GM21526 (cell line): Measurements from ENCODE around the gene RAB32.
"Not testable (repeated sequence)": the region's sequence is repeated elsewhere in the genome, so short reads cannot be mapped to it uniquely, and the experiment has no call there.

Experiments
- ATAC-seq: cut with Tn5 transposase; IDR thresholded peaks from one replicate; pipeline ENCODE4 v1.9.1; 2021; ENCODE audit warnings: moderate library complexity; ENCODE audit not compliant: unreplicated experiment, low FRiP score

RAB32 gene

DNA sequence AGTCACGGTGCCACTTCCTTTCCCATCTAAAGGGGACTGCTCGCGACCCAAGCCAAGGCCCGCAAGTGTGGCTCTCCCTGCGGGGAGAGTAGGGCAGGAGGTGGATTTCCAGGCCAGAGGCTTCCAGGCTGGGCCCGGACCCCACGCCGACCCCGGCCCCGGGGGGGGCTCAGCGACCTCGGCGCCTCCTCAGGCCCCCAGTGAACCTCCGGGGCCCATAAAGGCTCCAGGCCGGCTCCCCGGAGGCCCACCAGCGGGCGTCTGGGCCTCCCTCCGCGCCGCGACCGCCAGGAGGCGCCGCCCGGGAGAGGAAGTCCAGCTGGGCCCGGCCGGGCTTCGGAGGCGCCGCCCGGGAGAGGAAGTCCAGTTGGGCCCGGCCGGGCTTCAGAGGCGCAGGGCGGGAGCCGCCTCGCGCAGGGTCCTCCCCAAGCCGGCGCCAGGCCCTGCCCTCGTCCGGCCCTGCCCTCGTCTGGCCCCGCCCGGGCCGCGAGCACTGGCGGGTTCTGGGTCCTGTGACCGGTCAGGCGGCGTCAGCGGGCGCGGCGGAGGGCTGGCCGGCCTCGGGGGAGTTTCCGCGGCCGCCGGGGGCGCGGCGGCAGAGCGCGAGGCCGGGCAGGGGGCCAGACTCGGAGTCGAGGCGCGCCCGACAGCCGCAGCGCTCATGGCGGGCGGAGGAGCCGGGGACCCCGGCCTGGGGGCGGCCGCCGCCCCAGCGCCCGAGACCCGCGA is at the start of gene RAB32:
TSS of gene RAB32 (plus strand) at position 623 of the 729 bp plus-strand sequence. CDS start at position 662, 39 bp downstream.
- peak; percentile 75 for ATAC-seq

DNA sequence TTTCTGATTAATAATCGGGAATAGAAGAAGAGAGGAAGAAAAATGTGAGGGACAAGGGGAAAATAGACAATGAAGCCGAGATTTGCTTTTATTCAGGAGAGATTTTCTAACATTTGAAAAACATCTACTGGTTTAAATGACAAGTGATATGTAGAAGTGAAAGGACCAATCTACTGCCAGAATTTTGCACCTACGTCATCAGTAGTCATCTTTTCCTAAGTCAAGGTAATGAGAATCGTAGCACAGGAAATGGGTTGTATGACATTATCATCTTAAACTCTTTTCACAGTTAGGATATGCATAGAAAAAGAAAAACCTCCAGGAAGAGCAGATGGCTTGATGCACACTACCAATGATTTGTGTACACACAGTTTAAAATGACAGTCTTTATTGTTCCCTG is 45.3 kb upstream of the RAB32 start:
- no peak for ATAC-seq

DNA sequence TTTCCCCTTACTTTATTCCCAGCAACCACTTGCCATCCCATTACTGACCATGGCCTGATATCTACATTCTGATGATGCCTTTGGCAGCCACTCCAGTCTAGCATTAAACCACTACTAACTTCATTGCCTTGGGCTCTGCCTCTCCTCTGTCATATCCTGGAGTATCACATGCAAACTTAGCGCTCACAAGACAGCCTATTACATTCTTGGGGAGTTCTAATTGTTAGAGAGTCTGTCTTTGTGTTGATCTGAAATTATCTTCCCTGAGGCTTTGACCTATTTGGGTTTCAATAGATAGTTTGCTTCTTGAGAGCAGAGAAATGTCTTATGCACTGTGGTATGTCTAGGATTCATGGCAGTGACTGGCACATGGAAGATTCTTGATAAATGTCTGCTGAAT is 40.5 kb upstream of the RAB32 start:
- ATAC-seq, result no peak

DNA sequence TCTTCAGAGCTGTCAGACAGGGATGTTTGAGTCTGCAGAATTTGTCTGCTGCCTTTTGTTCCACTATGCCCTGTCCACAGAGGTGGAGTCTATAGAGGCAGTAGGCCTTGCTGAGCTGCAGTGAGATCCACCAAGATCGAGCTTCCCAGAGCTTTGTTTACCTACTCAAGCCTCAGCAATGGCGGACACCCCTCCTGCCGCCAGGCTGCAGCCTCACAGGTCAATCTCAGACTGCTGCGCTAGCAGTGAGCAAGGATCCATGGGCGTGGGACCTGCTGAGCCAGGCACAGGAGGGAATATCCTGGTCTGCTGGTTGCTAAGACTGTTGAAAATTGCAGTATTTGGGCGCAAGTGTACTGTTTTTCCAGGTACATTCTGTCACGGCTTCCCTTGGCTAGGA is 28.4 kb upstream of the RAB32 start:
- no peak for ATAC-seq

DNA sequence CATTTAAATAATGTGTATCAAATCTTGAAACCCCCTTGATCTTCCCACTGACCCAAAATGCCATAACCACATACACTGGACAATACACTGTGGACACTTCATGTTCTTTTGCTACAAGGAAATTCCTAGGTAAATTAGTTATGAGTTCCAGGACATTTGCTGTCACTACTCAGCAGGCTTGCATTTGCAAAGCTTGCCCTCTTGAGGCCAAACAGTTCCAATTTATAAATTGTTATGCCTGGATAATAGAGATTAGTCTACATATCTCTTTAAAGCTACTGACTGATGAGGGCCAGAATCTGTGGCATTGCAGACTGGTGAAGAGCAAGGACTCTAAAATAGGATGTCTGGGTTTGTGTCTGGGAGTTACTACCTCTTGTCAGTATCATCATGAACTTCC is 17.4 kb upstream of the RAB32 start:
- no peak for ATAC-seq

DNA sequence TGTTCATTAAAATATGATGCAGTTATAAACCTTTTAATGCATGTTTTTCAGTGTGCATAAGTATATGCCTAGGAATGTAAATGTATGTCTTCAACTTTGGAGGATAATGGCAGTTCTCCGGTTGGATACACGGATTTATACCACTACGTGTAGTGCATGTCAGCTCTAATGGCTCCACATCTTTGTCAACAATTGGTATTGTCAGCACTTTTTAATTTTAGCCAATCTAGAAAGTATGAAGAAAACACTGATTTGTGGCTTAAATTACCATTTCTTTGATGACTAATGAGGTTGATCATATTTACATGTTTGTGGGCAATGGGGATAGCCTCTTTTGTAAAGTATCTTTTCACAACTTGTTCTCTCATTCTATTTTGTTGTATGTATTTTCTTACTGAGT is 10.9 kb upstream of the RAB32 start:
- ATAC-seq, result no peak

DNA sequence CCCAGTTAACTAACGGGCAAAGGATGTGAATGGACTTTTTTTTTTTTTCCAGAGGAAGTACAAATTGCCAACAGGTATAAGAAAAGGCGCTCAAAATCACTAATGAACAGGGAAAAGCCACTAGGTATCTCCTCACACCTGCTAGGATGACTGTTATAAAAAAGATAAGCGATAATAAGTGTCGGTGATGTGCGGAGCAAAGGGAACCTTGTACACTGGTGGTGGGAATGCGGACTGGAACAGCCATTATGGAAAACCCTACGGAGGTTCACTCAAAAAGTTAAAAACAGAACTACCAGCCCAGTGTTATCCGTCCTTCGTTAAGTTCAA is 787 bp upstream of the RAB32 start:
- no peak for ATAC-seq

DNA sequence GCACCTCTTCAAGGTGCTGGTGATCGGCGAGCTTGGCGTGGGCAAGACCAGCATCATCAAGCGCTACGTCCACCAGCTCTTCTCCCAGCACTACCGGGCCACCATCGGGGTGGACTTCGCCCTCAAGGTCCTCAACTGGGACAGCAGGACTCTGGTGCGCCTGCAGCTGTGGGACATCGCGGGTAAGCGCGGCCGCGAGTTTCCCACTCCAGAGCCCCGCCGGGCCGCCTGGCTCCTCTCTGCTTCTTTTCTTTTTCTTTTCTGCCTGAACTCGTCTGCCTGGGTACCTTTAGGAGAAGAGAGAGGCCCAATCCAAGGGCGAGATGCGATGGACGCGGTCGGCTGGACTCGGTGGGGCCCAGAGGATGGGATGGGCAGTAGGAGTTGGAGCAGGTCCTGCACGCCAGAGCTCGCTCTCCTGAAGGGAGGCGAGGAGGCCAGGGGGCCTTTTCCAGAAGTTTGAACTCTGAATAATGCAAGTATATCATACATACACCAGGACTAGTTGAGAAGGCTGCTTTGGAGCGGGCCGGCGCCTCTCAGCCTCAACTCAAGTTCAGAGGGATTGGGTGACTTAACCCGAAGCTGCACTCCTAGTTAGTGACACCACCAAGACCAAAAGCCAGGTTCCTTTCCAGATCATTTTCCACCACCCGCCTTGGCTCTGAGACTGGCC is 445 bp downstream of the RAB32 start:
- no peak for ATAC-seq

DNA sequence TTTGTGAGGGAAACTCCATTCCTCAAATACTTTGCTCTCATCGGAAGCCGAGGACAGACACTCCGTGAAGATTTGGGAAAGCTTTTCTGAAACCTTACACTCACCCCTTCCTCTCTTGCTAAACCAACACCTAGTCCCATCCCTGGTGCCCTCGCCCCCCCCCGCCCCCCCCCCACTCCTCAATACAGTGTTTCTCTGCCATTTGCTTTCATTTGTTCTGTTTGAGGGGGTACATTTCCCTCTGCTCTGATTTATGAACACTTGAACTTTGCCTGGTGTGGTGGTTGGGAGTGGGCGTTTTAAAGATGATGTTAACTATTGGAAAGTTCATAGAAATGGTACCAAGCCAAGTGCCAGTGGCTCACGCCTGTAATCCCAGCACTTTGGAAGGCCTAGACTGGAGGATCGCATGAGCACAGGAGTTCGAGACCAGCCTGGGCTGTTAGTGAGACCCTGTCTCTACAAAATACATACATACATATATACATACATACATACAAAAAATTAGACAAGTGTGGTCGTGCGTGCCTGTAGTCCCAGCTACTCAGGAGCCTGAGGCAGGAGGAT is 1.1 kb downstream of the RAB32 start:
- no peak for ATAC-seq

DNA sequence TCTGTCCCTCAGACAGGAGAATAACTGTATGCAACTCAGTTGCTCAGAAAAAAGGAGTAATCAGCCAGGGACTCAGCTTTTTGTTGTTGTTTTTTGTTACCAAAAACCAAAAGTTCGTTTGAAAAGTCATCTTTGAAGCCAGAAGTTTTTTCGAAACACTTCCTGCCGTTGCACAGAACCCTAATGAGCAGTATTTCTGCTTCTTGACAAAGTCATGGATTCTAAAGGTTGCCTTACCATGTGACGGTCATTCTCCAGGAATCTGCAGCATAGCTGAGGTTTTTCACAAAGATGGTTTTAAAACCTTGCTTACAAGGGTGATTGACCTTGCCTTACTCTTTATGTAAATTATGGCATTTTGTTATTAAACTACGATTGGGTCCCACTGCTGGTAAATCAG is 1.9 kb downstream of the RAB32 start:
- no peak for ATAC-seq

DNA sequence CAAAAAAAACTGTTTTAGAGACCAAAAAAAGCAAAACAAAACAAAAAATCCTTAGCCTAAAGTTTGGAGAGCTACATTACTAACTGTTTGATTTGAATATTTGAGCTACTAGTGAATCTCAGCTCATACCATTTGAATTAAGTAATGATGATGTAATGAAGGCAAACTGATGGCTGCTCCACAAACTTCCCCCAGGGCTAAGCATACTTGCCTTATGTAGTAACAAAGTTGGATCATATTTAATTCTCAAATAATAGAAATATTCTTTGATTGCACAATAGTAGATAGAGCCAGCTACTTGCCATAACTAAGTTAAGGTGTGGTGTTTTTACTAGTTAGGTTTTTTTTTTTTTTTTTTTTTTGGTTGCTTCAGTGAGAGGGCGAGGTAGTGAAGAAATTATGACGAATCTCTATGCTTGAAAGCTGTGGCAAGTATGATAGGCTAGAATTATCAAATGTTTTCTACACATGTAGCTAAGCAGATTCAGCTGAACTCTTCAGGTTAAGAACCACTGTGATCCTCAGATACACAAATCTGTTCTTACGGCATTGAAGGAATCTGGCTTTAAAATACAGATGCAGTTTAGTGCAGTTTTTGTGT is 2.9 kb downstream of the RAB32 start:
- no peak for ATAC-seq

DNA sequence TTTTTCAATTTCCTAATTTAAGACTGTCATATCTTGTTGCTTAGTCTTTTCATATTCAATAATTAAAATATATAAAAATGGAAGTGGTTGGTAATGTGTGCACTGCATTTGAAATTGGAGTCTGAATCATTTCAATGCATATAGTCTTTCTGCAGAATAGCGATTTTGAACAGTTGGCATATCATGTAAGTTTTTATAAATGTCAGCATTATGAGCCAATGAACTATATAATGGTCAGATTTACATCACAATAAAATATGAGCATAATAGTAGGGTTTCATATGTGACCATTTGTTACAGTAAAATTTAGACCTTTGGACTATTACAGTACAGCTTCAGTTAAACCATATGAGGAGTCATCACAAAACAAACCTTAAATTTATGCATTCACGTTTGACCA is 4.3 kb downstream of the RAB32 start:
- no peak for ATAC-seq

DNA sequence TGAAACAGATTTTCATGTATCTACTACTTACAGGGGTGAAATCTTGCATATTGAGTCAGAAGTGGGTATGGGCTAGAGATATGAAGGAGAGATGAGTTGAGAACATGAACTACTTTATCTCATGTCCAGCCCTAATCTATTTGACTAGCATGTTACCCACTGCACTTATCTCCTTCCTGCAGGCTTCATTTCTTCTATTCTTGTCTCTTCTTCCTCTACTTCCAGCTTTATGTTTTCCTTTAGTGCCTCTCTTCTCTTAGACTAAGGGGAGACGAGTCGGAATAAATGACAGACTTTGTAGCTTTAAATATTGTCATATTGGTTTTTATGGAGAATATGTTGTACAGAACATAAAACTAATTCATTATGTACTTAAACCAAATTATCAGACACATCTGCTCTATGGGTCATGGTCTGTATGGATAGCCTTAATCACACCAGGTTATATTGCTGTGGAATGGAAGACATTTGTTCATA is 5.3 kb downstream of the RAB32 start:
- ATAC-seq, result no peak

DNA sequence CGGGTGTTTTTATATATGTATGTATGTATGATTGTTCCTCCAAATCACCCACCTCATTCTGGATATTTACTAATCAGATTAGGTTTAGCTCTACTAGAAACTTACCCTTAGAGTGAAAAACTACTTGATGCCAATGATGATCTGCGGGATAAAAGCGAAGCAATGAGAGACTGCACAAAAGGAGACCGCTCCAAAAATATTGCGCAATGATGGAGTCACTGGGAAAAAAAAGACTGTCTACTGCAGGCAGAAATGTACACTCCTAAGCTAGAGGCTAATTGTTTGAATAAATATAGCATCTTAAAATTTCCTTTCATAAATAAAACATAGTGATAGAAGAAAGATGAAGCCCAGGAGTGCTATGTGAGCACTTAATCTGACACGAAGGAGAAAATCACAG is 7.3 kb downstream of the RAB32 start:
- no peak for ATAC-seq

DNA sequence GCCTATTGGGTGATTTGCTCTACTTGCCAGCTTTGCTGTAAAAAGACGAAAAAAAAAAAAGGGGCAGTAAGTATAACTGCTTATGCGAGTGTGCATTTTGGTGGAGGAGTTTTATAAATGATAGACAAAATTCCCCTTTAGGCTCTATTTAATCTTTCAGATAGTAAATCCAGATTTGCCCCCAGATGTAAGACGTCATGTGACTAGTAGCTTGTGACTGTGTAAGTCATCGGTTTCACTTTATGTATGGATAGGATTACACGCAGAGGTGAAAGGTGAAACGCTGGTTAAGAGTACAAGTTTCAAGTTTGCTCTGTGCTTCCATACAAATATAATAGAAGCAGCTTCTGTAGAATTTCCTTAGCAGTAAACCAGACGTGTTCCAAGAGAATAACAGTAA is 7.9 kb downstream of the RAB32 start:
- ATAC-seq, result no peak

DNA sequence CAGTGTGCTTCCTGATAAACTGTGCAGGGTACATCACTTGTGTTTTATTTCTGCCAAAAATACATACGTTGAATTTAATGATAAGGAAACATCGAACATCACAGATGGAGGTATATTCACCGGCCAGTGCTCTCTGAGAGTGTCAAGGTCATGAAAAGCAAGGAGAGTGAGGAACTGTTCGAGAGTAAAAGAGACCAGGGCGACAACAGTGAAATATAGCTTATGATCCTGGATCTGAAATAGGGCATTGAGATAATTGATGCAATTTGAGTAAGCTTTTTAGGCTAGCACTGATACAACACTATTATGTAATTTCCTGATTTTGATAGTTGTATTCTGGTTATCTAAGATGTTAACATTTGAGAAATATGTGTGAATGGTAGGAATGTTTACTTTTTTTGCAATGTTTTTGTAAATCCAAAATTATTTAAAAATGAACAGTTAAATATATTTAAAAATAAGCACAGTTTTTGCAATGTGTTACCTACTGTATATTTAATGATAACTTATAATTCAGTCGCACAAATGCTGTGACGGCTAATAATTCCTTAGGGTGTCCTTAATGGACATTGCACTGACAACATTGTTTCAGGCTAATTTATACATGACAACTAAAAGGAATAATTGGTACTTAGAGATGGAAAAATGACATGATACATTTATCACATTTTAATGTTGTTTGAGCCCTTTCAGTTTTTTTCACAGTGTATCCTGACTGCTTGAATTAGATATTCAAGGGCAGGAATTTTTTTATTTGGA is 9.9 kb downstream of the RAB32 start:
- ATAC-seq, result no peak

DNA sequence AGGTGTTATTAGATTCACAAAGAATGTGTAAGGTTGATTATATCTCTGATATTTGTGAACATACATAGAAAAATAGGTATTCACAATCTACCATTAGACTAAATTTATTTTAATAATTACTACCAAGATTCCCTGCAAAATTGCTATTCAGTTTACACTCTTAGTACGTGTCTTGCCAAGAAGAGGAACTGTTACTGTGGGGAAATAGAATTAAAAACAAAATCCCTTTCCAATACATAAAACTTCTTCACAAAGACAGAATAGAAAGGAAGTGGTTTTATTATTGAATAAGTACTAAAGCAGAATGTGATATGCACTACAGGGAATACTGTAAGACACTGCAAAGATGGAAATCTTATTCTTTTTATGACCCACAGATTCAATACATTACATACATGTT is 17.0 kb downstream of the RAB32 start:
- ATAC-seq, result no peak

DNA sequence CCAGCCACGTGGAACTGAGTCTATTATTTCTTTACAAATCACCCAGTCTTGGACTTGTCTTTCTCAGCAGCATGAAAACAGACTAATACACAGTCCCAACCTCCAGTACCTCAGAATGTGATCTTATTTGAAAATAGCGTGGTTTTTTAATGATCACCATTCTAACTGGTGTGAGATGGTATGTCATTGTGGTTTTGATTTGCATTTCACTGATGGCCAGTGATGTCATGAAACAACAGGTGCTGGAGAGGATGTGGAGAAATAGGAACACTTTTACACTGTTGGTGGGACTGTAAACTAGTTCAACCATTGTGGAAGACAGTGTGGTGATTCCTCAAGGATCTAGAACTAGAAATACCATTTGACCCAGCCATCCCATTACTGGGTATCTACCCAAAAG is 23.0 kb downstream of the RAB32 start:
- ATAC-seq, result not testable (repeated sequence)

DNA sequence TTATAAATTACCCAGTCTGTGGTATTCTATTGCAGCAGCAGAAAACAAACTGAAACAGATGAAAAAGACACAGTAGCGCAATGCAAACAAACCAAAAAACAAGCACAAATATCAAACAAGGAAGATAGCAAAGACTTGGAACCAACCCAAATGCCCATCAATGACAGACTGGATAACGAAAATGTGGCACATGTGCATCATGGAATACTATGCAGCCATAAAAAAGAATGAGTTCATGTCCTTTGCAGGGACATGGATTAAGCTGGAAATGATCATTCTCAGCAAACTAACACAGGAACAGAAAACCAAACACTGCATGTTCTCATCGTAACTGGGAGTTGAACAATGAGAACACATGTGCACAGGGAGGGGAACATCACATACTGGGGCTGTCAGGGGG is 25.0 kb downstream of the RAB32 start:
- not testable (repeated sequence) for ATAC-seq

DNA sequence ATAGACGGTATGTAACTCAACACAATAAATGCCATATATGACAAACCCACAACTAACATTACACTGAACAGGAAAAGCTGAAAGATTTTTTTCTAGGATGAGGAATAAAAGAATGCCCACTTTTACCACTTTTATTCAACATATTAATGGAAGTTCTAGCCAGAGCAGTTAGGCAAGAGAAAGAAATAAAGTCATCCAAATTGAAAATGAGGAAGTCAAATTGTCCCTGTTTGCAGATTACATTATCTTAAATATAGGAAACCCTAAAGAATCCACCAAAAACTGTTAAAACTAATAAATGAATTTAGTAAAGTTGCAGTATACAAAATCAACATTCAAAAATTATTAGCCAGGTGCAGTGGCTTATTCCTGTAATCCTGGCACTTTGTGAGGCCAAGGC is 30.6 kb downstream of the RAB32 start:
- ATAC-seq, result no peak

DNA sequence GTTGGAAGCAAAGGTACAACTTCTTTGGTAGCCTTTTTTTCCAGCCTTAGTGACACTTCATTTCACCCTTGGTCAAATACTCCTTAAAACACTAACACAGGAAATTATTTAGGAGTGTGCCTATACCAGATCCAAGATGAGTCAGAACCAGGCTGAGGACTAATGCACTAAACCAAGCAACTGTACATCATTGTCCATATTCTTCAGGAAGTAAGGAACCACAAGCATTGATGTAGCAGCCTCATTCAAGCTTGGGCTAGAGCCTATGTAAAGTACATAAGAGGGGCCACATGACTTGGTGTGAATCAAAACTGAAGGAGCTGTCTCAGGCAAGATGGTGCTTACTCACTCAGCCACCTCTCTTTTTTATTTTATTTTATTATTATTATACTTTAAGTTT is 34.4 kb downstream of the RAB32 start:
- ATAC-seq, result no peak
